DND-41 (cell line): Measurements from ENCODE around the gene TNIK.

ENCODE experiments used
- ATAC-seq: fragments of 200-7000 bp; cut with Tn5 transposase; 3 replicates; pipeline ENCODE4 v1.9.1; 2021; ENCODE audit warnings: low read depth; ENCODE audit not compliant: insufficient read depth
- DNase-seq: peaks from one replicate; pipeline ENCODE4 v3.0.0-alpha.2; 2020
- H2AFZ ChIP-seq: 2 replicates; pipeline ENCODE4 v1.6.0; 2012; ENCODE audit warnings: low read depth, low read length
- H3K27ac ChIP-seq: 2 replicates; pipeline ENCODE4 v1.5.1; 2012; ENCODE audit warnings: low read length, inconsistent platforms
- H3K27me3 ChIP-seq: fragments of 200-600 bp; sonication (generic); 2 replicates; pipeline ENCODE4 v1.6.0; 2012; ENCODE audit warnings: low read length, mild to moderate bottlenecking, inconsistent platforms; ENCODE audit not compliant: insufficient read depth, poor library complexity
- H3K36me3 ChIP-seq: 2 replicates; pipeline ENCODE4 v1.5.1; 2012; ENCODE audit warnings: low read length, inconsistent platforms; ENCODE audit not compliant: insufficient read depth
- H3K4me1 ChIP-seq: 2 replicates; pipeline ENCODE4 v1.5.1; 2012; ENCODE audit warnings: mild to moderate bottlenecking, low read length; ENCODE audit not compliant: insufficient read depth
- H3K4me2 ChIP-seq: 2 replicates; pipeline ENCODE4 v1.6.0; 2012; ENCODE audit warnings: mild to moderate bottlenecking, moderate library complexity, low read length, inconsistent platforms; ENCODE audit not compliant: insufficient read depth
- H3K4me3 ChIP-seq, 2 experiments: fragments of 200-600 bp in 1 of 2; shearing (Covaris generic) in 1 of 2; 2 replicates each; pipeline ENCODE4 v1.5.1; 2012 to 2016; ENCODE audit warnings: inconsistent platforms in 2 of 2, low read length in 2 of 2, mild to moderate bottlenecking in 2 of 2, low read depth in 1 of 2, moderate library complexity in 1 of 2
- H3K79me2 ChIP-seq: 2 replicates; pipeline ENCODE4 v1.6.0; 2012; ENCODE audit warnings: low read length, inconsistent platforms; ENCODE audit not compliant: insufficient read depth
- H3K9ac ChIP-seq: 2 replicates; pipeline ENCODE4 v1.6.0; 2012; ENCODE audit warnings: low read depth, mild to moderate bottlenecking, inconsistent platforms, low read length, moderate library complexity
- H3K9me3 ChIP-seq: 2 replicates; pipeline ENCODE4 v1.5.1; 2012; ENCODE audit warnings: low read length, moderate library complexity, mild to moderate bottlenecking, inconsistent platforms; ENCODE audit not compliant: insufficient read depth, severe bottlenecking
- H4K20me1 ChIP-seq: 2 replicates; pipeline ENCODE4 v1.6.0; 2012; ENCODE audit warnings: low read length; ENCODE audit not compliant: insufficient read depth
- EZH2 ChIP-seq: IDR thresholded peaks from 3 replicates; pipeline ENCODE4 v1.6.1; 2012; ENCODE audit warnings: borderline replicate concordance, low read depth, mild to moderate bottlenecking, moderate library complexity, low read length, inconsistent platforms; ENCODE audit not compliant: severe bottlenecking
- TF ChIP-seq, protein P1 (sequence below): IDR thresholded peaks from 2 replicates; pipeline ENCODE4 v1.5.1; 2012; ENCODE audit warnings: borderline replicate concordance, low read length, moderate library complexity, mild to moderate bottlenecking; ENCODE audit not compliant: poor library complexity, severe bottlenecking; ENCODE audit errors: extremely low read depth

TNIK gene

DNA sequence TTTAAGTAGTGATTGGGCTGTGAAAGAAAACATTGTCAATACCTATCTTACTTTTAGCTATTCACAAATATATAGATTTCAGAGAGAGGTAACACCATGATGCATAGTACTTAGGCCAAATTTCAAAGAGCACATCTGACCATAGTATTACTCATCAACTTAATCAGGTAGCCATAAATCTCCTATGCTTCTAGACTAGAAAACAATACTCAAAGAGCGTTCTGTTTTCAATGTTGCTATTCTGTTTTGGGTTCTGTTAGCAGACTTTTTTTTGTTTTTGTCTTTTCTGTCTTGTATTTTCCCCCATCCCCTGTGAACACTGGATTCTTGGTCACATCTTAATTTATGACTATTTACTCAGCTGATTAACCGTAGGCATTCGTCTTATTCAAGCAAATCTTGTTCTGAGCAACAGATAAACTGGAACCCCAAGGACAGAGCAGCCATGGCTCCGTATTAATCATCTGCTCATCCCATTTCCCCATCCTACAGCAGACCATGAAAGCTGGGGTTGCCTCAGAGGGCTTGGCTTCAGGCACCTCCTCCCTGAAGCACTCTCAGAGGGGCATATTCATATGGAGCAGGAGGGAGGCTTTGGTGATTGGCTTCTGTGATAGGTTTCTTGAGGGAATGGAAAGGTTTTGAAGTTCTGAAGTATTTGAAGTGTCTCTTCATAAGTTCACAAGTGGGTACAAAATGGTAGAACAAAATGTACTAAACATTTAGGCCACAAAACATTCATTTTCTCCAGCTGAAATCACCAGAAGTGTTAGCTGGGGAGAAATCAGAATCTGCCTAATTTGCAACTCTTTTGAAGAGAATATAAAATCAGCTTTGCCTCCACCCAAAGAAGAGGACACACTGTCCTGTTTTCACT, 105.3 kb downstream of the TNIK start:
- TF ChIP-seq, protein P1, sequence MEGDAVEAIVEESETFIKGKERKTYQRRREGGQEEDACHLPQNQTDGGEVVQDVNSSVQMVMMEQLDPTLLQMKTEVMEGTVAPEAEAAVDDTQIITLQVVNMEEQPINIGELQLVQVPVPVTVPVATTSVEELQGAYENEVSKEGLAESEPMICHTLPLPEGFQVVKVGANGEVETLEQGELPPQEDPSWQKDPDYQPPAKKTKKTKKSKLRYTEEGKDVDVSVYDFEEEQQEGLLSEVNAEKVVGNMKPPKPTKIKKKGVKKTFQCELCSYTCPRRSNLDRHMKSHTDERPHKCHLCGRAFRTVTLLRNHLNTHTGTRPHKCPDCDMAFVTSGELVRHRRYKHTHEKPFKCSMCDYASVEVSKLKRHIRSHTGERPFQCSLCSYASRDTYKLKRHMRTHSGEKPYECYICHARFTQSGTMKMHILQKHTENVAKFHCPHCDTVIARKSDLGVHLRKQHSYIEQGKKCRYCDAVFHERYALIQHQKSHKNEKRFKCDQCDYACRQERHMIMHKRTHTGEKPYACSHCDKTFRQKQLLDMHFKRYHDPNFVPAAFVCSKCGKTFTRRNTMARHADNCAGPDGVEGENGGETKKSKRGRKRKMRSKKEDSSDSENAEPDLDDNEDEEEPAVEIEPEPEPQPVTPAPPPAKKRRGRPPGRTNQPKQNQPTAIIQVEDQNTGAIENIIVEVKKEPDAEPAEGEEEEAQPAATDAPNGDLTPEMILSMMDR = no peak
- no peak for TF ChIP-seq EZH2
- ATAC-seq (no peak), DNase-seq (no peak)
- Histone ChIP-seq H3K36me3 (no peaks in the 10 kb centered on the region), H3K79me2 (no peaks in the 10 kb centered on the region), H3K4me1 (no peaks in the 10 kb centered on the region), H3K9me3 (no peaks in the 10 kb centered on the region), H3K4me2 (no peak overlapping the region), H3K27me3 (peaks cover 9% of the 10 kb centered on the region), H3K4me3 (no peak overlapping the region), H3K9ac (no peak overlapping the region), H4K20me1 (no peaks in the 10 kb centered on the region), H3K27ac (no peak overlapping the region), H2AFZ (no peak overlapping the region)

DNA sequence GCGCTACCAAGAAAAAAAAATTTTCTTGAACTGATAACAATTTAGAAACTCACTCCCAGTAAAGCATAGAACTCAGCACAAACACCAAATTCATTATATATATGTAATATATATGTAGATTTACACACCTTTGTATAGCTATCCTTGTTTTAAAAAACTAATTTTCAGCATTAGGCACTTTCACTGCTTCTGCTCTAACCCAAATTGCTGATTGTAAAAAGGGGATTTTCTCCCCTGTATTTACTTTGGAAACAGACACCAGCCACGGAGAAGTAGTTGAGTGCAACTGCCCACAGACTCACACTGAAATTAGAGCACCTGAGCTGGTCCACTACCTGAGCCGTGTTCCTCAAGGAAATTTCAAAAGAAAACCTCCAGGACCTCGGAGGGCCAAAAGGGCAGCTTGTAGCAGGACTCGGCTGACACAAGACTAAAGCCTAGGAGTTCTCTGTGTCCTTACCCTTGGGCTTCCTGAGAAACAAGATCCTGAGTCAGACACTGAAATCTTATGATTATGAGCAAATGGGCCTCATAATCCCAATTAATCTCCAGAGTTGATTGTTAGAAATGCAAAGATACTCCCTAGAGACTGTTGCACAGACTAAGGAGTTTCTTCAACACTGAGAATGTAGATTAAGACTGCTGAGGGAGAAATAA, 106.0 kb downstream of the TNIK start:
- Histone ChIP-seq H2AFZ (no peak overlapping the region), H3K9ac (no peak overlapping the region), H3K4me1 (no peaks in the 10 kb centered on the region), H3K79me2 (no peaks in the 10 kb centered on the region), H3K27me3 (peaks cover 9% of the 10 kb centered on the region), H3K4me3 (no peak overlapping the region), H3K4me2 (no peak overlapping the region), H3K27ac (no peak overlapping the region), H3K9me3 (no peaks in the 10 kb centered on the region), H4K20me1 (no peaks in the 10 kb centered on the region), H3K36me3 (no peaks in the 10 kb centered on the region)
- no peak for DNase-seq
- no peak for ATAC-seq
- no peak for TF ChIP-seq EZH2
- TF ChIP-seq, protein P1 = no peak

DNA sequence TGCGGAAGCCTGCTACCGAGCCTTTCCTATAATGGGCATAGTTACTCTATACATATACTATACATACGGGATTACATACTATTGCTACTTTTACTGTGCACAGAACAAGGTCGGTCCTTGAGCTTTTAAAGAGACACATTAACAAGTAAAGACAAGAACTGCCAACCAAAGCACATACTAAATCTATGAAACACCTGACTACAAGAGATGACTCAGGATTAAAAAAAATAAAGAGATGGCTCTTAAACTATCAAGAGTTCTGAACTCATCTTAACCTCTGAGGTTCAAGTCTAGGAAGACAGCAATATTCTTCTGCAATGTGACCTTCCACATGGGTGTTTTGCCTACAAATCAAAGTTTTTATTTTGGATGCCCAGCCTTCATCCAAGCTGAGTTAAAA, 106.8 kb downstream of the TNIK start:
- H3K4me1 ChIP-seq = no peaks in the 10 kb centered on the region

More for the DNA sequence above, 106.8 kb downstream of the TNIK start:
- peaks cover 9% of the 10 kb centered on the region for H3K27me3 ChIP-seq
- ATAC-seq (no peak), DNase-seq (no peak)
- no peaks in the 10 kb centered on the region for H4K20me1 ChIP-seq
- no peaks in the 10 kb centered on the region for H3K79me2 ChIP-seq
- H3K9ac ChIP-seq = no peak overlapping the region
- TF ChIP-seq, protein P1 = no peak
- TF ChIP-seq EZH2 = no peak
- no peak overlapping the region for H3K4me2 ChIP-seq
- no peaks in the 10 kb centered on the region for H3K36me3 ChIP-seq
- H2AFZ ChIP-seq = no peak overlapping the region
- no peak overlapping the region for H3K4me3 ChIP-seq
- H3K27ac ChIP-seq = no peak overlapping the region
- no peaks in the 10 kb centered on the region for H3K9me3 ChIP-seq
